ENCODE results near the gene LCMT1.
A peak's percentile ranks its signal among the peaks of the same experiment; 100 is the strongest.
"Not testable (repeated sequence)": the region's sequence is repeated elsewhere in the genome, so short reads cannot be mapped to it uniquely, and the experiment has no call there.

The LCMT1 gene

DNA sequence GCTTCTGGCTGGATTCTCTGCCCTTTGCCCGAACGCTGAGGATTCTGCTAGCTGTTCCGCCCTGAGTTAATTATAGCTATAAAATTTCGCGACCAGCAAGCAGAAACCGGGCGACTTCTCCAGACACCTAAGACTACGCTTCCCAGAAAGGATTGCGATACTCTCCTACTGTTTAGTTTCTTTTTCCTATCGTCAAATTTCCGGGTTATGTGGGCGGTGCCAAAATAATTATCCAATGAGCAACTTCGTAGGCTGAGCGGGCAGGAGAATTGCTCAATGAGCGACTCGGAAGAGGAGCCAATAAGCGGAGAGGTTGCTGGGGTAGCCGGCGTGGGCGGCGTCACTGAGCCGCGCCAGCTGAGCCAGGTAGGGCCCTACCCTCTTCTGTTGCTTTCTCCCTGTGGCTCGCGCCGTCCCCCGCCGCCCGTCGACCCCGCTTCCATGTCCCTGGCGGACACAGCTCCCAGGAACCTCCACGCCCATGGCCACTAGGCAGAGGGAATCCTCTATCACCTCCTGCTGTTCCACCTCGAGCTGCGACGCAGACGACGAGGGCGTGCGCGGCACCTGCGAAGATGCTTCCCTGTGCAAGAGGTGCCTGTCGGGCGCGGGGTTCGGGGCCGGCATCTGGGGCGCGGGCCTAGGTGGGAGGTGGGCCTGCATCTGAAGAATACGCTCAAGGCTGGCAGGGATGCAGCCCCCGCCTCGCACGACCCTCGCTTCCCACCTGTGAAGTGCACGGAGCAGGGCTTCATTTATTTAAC is at the start of gene LCMT1:
TSS of gene LCMT1 (plus strand) at position 340 of the 764 bp plus-strand sequence. CDS start at position 482, 142 bp downstream.
- DNase-seq = peak; percentile 99

DNA sequence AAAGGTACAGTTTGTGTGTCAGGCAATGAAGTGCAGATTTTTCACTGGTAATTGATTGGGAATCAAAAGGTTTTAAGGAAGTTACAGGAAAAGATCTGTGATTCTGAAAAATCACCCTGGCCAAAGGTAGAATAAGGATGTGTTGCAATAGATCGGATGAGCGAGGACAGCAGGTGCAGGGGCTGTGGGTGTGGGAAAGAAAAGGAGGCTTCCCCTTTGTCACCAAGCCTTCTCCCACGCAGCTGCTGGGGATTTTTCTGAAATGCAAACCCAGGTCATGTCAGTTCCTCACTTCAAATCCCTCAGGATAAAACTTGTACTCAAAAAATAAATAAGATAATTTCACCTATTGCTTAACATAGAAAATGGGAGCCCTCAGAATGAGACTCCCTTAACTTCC is 48.4 kb upstream of the LCMT1 start:
- no peak for DNase-seq

DNA sequence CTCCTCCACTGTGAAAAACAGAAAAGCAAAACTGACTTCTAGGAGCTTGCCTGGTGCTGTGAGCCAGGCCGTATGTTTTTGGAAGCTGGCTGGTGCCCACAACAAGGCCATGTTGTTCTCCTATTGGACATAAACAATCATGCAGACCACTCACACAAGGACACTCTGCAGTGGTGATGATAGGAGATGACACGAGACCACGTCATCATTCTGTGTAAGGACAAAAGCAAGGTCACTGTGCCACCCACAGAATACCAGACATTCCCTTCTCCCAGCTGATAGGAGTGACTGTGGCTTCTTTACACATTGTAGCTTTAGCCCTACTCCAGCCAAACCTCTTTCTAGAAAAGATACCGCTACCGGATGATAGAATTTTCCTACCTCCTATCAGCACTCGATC is 47.7 kb upstream of the LCMT1 start:
- DNase-seq = no peak

DNA sequence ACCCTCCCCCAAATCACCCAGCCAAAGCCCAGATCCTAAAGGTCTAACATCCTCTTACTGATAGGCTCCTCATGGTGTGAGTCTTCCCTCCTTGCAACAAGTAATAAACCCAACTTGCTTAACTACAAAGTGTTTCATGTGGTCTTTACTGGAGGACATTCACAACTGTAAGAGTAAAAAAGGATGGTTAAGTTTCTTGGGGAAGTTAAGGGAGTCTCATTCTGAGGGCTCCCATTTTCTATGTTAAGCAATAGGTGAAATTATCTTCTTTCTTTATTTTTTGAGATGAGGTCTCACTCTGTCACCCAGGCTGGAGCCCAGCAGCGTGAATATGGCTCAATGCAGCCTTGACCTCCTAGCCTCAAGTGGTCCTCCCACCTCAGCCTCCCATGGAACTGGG is 47.3 kb upstream of the LCMT1 start:
- not testable (repeated sequence) for DNase-seq

DNA sequence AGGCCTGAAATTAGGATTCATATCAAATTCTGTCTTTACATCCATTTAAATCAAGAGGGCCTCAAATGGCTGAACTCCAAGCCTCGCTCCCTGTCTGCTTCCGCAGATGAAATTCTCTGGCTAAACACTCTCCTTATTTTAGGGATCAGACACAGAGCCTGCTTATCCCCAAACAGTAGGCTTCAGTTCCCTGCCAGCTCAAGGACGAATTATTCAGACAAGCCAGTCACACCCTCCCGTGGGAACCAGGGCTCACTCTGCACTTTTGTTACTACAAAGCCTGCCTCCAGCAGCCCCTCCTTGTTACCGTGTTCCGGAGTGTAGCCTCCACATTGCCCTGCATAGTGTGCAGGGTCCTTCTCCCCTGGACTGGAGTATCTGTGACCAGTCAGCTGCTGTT is 46.6 kb upstream of the LCMT1 start:
- no peak for DNase-seq

DNA sequence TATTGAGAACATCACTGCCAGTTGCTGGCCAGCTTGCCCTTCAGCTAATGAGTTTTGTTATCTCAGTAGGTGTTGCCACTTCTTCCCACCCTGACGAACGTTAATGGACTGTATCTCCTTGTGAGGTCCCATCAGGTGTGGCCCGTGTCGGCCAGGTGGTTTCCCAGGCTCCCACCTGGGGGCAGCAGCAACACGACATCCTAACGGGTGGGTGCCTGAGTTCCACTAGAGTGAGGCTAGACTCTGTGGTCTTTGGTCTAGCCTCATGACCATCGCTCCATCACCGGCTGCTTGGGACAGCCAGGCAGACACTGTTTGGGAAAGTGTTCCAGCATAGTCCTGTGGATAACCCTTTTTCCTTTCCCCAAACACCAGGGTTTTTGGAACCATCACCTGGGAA is 45.6 kb upstream of the LCMT1 start:
- peak; percentile 37 for DNase-seq

DNA sequence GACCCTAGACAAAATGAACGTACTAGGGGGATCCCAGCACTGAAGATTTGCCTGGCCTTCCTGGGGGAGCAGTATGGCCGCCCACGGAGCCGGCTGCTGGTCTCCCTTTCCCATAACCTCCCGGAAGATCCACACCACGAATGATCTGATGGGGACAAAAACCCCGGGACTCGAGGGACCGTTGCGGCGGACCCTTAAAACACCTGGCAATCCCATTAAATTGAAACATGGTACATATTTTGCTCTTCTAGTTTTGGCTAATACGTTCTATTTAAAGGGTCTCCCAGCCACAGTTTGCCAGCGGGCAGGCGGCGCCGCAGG is 45.2 kb upstream of the LCMT1 start:
- no peak for DNase-seq

DNA sequence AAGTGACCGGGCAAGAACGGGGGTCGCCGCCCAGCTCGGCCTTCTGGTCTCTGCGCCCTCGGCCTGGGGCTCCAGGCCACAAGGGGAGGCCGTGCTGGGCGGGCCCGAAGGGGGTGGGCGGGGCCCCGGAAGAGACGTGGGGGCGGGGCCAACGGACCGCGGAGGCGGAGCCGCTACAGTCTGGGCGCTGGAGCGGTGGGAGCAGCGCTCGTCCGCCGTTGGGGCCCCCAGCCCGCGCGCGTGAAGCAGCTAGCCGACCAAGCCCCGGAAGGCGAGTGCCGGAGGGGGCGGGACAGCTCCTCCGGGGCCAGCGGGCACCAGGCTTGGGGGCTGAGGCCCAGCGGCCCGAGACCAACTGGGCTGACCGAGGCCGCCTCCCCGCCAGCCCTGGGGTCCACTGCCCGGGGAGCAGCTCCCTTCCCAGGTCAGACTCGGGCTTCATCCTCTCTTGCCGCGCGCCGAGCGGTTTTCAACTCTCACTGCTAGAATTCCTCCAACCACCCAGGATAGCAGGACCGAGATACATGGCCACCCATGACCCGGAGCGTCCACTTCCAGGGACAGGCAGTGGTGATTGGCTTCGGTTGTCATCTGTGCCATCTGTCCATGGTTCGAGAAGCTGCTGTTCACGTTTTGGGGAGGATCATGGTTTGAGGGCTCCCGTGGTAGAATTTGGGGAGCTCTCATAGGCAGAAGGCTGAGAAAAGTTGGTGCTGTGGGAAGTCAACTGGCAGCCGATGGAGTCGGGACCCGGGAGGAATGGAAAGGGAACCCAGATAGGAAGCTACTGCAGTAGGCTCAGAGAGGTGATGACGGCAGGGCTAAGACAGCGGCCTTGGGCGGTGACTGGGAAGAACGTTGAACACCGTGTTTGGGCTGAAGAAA is 44.6 kb upstream of the LCMT1 start:
- DNase-seq = peak; percentile 81

DNA sequence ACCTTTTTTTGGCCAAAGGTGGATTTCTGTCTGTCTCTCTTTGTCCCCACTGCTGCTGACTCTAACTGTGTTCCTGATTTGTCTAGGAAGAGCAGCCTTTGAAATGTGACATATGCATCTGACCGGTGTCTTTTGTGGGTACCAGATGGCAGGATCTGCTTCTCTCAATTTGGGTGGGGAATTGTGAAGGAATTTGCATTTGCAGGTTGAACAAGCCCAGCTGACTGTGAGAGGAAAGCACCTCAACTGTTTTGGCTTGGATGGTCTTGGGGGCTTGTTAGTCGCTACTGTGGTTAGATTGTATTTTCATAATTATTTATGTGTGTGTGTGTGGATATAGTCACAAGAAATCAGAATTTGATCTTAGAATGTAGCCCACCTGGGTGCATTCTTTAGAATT is 37.7 kb upstream of the LCMT1 start:
- no peak for DNase-seq

DNA sequence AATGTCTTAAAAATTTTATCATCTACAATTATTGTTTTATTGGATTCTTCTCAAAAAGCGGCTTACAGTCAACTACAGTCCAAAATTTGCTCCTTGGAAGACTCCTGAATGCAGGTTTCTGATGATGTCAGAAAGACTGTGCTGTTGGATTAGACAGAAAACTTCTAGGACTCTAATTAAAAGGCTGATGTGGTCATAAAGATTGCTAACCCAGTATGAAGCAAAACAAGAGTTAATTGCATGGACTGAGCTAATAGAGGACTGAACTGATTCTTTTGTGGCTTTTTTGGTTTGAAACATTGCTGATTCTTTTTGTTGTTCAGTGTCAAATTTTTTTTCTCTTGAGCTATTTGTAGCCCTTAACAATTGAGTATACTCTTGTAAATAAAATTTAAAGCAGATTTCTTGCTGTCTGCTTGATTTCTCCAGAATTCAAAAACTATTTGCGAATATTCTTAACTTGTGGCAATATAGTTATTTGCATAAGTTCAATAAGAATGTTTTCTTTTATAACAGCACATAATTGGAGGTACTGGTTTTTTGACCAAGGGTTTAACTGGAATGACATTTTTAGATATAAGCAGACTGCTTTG is 33.1 kb upstream of the LCMT1 start:
- DNase-seq = no peak

DNA sequence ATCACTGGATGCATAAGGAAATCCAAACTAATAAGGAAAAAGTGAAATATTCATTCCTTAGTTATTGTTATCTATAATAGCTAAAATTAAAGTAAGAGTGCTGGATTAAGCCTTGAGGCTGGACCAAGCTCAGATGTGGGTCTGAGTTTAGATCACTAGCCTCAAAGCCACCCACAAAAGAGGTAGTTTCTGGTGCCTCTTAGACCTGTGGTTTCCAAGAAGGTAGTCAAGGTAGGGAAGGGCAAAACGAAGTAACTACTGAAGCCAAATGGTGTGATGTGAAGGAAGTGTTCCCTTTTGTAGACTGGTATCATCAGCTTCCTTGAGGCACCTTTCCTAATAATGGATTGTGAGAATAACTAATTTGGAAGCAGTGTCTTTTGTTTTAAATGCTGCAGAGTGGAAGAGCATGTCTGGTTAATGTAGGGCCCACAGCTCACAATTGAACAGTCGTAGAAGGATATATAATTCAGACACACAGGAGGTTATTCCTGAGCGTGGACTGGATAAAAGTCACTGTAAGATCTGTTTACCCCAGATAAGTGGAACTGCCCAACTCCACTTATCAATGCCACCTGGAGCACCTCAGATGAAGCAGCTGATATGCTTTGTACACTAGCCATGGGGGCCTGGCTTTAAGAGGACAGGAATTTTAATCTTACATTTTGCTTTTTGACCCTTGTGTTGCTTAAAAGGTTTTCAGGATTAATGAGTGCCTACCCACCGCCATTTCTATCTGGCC is 31.7 kb upstream of the LCMT1 start:
- DNase-seq = no peak

DNA sequence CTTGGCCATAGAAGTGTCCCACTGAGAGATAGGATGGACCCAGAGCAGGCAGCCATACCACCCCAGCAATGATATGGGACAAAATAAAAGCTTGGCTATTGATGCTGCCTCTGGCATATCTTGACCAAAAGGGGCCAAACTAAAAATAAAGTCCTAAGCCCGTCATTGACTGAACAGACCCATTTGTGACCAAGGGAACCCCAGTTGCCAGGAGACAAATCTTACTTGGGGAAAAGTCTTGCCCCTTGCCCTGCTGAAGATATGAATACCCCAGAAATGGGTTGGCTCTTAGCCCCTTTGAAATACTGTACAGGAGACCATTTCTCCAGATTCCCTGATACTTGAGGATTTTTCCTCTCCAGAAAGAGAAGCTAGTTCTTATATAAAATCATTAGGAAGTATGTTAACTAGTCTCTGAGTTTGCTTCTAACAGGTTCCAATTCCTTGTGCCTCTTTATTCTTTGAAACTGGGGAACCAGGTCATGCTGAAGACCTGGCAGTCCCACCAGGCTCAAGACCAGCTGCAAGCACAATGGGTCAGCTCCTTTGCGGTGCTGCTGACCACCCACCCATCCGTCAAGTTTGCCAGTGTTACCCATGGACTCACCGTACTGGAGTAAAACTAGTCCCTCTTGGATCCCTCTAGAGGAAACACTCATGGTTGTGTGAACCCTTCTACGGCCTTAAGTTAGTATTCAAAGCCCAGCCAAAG is 31.0 kb upstream of the LCMT1 start:
- DNase-seq = no peak

DNA sequence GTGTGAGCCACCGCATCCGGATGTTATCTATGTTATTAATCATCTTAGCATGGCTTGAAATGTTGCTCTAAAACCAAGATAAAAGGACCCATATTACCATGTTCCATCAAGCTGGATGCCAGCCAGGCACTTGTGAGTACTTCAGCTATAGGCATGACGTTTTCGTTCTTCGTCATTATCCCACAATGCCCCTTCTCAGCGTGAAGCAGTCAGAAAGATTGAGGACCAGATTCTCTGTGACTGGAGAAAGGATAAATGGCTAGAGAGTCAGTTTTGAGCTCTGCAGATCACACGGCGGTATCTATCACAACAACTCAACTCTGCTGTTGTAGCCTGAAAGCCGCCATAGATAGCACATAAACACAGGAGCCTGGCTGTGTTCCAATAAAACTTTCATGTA is 29.8 kb upstream of the LCMT1 start:
- DNase-seq = no peak

DNA sequence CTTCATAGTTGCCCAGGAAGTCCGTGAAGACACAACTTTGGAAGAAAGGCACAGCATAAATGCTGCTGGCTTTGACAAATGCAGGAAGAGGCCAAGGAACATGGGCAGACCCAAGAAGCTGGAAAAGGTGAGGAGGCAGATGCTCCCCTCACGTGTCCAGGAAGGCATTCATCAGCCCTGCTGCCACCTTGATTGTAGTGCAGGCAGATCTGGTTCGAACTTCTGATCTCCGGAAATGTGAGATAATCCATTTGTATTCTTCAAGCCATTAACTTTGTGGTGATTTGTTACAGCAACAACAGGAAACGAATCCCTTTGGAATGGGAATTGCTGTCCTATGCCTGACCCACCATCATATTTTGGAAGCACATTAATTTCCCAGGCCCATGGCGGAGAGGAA is 28.5 kb upstream of the LCMT1 start:
- no peak for DNase-seq

DNA sequence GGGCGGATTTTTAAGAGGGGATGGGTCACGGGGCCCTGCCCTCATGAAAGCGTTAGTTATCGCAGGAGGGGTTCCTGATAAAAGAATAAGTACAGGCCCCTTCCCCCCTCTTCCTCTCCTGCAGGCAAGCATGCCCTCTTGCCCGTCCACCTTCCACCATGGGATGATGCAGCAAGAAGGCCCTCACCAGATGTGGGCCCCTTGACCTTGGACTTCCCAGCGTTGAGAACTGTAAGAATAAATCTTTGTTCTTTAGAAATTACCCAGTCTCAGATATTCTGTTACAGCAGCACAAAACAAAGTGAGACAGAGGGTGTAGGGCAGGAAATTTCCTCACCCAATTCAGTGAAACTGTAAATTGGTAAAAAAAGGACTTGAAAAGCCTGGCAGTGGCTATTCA is 27.8 kb upstream of the LCMT1 start:
- DNase-seq = no peak

DNA sequence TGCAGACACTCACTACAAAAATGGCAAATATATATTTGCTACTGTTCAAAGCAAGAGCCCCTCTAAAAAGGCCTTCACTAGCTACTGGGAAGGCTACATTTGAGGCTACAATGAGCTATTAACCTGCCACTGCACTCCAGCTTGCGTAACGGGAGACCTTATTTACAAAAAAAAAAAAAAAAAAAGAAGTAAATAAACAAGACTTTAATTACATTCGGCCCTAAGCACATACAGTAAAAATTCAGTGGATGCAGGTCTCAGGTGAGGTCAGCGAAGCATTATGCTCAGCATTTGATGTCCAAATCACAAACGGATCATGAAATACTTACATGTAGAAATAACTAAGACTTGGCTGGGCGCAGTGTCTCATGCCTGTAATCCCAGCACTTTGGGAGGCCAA is 26.7 kb upstream of the LCMT1 start:
- no peak for DNase-seq

DNA sequence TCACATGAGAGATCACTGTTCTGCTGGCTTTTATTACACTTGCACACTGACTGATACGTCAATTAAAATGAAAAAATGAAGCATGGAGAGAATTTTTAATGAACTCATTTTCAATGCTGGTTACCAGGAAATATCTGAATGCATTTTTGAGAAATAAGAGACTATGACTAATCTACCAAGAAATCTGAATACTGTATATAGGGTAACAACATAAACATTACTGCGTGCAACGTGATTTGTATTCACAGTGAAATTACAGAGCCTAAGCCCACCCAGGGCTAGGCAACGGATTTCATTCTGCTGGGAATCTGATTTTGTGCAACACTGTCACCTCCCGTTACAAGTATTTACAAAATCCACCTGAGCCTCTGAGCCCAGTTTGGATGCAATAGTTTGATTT is 23.8 kb upstream of the LCMT1 start:
- DNase-seq = no peak

DNA sequence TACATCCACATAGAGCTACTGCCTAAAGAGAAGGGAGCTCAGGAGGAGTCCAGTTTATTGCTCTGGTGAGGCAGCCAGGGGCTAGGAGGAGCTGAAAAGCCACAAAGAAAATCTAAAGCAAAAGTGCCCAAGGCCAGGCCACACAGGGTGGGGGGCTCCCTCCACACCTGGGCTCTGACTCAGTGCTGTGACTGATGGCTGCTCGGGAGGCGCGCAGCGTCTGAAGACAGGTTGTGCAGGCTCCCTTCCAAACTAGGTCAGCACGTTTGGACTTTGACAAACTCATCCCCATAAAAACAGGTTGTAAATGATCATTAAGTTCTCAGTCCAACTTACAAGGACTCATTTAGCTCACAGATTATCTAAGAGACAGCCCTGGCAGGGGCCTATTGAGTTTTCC is 22.2 kb upstream of the LCMT1 start:
- DNase-seq = no peak

DNA sequence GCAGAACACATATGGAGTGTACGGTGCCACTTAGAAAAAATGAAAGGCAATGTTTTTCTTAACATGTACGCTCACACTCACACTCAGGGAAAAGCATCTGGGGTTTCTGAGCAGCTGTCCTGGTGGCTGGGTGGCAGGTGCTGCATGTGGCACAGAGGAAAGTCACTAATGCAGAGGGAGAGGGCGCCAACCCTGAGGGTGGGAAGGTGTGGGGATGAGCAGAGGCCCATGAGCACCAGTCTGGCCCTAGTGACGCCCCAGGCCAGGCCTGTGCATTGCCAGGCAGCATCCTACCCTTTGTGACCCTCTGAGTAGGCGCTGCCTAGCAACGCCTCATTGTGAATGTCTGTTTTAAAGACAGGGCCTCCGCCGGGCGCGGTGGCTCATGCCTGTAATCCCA is 19.1 kb upstream of the LCMT1 start:
- DNase-seq = no peak

DNA sequence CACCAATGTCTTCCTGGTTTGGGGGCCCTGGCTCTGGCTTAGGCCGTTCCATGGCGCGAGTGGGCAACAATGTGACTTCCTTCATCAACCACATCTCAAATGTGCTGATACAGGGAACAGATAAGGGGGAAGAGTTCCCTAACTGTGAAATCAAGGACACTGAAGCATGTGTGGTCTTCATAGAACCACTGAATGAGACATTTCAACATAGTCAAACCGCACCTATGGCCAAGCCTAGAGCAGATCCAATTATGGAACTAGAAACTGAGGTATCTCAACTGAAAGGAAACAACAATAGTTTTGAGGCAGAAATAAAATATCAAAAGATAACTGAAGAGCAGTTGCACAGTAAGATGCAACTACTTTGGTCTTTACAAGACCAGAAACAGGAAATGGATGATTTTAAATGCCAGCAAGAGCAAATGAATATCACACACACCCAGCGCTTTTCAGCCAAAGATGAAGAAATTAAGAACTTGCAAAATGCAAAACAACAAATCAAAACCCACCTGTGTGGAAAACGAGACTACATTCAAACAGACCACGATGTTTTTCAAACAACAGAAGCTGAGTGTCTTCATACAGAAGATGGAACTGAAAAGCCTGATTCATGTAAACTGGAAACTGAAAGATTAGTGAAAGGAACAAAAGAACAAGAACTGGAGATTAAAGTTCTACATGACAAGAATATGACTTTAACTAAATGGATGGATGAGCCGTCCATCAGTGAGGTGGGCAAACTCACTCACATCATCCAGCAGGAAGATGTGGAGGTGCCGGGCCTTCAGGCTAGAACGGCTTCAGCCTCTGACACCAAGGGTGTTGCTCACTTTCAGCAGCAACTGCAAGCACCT is 18.1 kb upstream of the LCMT1 start:
- DNase-seq = no peak

DNA sequence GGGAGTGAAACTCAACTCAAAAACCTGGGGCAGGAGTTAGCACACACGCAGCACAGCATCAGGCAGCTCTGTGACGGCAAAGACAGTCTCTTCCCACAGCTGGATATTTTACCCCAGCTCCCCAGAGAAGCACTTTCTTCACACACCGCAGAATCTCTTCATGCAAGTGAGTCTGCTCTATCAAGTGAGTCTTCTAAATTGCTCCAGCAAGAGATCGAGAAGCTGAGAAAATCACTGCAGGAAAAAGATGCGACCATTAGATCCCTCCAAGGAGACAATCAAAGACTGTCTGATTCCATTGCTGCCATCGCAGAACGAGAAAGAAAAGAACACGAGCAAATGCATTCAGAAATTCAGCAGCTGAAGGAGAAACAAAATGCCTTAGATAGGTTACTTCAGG is 16.9 kb upstream of the LCMT1 start:
- no peak for DNase-seq

DNA sequence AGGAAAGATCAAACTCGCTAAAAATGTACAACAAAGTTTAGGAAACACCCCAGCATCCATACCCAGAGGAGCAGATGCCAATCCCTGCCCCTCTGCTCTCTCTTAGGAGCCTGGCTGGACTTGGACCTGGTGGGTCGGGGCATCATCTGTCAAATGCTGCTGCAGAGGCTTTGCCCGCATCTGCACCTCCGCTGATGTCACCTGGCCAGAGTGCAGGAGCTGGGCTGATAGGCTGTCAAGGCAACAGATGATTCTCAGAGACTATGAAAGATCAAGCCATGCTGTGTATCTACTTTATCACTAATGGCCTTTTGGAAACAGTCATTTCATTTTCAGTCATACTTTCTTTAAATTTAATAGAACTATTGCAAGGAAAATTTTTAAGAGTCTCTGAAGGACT is 15.9 kb upstream of the LCMT1 start:
- no peak for DNase-seq

Data from NCI-H510A treated with DMSO at 0.1 percent for 48 hours (cell line).